HG03354 (cell line): Measurements from ENCODE around the gene TOE1.
"Not testable (repeated sequence)": the region's sequence is repeated elsewhere in the genome, so short reads cannot be mapped to it uniquely, and the experiment has no call there.

Source experiments
- ATAC-seq: cut with Tn5 transposase; IDR thresholded peaks from one replicate; pipeline ENCODE4 v1.9.1; 2021; ENCODE audit warnings: mild to moderate bottlenecking; ENCODE audit not compliant: unreplicated experiment, poor library complexity, severe bottlenecking

TOE1 gene

DNA sequence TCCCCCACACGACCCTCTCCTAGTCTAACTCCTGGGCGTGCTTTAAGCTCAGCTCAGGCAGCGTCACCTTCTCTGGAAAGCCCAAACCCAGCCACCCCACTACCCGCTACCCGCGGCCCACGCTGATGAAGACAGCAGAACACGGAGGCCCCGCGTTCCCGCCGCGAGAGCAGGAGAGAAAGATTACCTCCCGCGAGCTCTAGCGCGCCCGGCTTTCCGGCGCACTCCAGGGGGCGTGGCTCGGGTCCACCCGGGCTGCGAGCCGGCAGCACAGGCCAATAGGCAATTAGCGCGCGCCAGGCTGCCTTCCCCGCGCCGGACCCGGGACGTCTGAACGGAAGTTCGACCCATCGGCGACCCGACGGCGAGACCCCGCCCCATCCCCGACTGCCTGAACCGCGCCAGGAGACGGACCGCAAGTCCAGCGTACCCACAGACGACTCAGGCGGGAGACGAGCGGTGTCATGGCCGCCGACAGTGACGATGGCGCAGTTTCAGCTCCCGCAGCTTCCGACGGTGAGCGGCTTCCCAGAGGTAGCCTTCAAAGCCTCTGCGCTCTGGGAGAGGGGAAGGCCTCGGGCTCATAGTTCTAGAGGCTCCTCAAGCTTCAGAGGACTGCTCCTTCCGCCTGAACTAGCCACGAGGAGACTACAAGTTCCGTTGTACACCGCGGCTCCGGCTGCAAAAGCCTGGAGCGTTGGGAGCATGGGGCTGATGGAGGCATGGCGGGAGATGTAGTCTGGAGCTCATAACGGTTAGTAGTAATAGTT, at the start of gene TOE1, which contains the start of gene MUTYH:
TOE1 (plus strand) TSS at position 382 of the 770 bp plus-strand sequence; CDS start at position 465, 83 bp downstream.
MUTYH (minus strand) TSS at position 652 of the 770 bp plus-strand sequence. CDS start 5,935 bp downstream, outside the sequence.
- peak; percentile 85 for ATAC-seq

DNA sequence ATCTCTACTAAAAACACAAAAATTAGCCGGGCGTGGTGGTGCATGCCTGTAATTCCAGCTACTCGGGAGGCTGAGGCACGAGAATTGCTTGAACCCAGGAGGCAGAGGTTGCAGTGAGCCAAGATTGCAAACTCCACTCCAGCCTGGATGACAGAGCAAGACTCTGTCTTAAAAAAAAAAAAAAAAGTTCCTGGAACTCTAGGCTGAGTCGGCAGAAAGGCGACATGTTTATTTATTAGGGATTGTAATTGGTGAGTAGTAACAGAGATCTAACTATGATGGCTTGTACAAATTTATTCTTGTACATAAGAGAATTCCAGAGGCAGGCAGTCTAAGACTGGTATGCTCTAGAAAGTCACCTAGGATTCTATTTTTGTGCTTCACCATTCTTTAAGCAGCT, 49.0 kb upstream of the TOE1 start:
- ATAC-seq: not testable (repeated sequence)

DNA sequence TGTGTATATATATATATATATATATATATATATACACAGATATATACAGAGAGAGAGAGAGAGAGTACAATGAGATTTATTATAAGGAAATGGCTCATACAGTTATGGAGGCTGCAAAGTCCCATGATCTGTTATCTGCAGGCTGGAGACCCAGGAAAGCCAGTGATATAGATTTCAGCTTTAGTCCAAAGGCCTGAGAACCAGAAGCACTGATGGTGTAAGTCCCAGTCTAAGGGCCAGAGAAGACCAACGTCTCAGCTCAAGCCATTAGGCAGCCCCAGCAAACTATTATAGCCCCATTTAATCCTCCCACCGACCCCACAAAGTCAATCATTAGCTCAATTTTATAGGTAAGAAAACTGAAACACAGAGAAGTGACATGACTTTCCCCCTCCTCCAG, 48.3 kb upstream of the TOE1 start:
- no peak for ATAC-seq

DNA sequence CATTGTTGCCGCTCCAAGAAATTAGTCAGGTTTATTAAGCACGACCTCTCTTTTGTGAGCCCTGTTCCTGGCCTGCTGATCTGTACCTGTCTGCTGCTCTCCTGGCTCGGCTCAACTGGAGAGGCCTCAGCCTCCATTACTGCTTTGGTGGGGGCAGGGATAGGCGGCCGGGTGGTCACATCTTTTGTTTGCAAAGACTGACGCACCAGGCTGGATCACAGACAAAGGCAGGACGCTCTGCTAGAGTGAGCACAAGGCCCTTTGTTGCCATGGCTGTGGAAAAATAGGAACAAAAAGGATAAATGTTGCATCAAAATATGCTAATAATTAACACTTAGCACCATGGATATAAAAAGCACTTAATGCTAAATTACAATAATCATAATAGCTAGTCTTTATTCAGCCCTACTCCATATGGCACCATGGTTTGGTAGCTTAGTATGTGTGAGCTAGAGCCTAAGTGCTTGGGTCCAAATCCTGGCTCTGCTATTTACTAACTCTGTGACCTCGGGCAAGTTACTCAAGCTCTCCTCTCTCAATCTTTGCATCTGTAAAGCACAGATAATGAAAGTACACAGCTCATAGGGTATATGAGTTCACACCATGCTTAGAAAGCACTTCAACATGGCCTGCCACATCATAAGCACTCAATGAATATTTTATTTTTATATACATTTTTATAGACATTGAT, 42.2 kb upstream of the TOE1 start:
- no peak for ATAC-seq

DNA sequence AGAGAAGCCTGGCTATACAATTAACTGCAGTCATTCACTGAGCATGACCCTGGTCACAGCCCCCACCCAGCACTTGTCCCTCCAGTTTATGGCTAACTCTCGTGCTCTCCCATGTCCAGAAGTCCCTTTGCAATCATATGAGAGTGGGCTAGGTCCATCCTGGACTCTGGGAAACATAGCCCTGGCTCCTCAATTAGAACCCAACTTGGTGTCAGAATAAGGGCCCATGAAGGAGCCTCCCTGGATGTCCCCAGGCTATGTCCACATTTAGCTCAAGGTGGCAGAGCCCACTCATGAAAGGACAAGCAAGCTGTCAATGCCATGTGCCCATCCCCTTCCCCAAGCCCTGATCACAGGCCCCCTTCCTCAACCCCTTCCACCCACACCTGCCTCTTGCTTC, 40.7 kb upstream of the TOE1 start:
- ATAC-seq: no peak

DNA sequence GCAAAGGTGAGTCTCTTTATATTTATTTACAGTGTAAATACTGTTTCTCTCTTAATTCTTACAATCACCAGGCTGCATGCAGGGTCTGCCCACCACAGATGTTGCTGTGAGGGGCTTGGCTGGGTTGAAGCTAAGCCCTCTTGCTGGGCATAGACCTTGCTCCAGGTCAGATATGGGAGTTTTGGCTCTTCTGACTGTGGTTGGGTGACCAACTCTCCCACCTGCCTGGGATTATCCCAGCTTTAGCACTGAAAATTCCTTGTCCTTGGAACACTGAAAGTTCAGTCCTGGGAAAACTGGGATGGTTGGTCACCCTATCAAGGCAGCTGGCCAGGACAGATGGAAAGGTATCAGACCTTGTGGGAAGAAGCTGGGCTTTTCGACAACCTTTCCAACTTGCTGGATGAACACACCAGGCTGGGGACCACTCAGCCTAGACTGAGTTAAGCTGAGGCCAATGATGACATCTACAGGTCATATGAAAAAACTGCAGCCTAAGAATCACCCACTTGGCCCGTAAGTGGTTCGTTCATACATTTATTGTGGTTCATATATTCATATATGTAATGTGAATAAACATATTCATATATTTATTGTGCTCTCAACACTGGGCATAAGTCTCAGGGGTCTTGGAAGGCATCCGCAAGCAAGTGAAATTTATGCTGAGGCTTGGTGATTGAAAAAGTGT, 39.8 kb upstream of the TOE1 start:
- ATAC-seq: no peak

DNA sequence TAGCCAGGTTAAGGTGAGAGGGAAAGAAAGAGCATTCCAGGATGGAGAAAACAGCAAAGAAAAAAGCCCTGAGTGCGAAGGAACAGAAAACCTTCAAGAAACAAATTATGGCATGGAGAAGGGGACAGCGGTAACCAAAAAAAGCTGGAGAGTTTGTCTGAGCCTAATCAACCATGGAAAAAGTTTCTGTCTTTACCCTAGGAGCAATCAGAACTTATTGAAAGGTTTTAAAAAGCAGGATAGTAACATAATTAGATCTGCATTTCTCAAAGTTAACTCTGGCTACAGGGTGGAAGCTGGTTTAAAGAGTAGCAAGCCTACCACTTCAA, 39.3 kb upstream of the TOE1 start:
- no peak for ATAC-seq

DNA sequence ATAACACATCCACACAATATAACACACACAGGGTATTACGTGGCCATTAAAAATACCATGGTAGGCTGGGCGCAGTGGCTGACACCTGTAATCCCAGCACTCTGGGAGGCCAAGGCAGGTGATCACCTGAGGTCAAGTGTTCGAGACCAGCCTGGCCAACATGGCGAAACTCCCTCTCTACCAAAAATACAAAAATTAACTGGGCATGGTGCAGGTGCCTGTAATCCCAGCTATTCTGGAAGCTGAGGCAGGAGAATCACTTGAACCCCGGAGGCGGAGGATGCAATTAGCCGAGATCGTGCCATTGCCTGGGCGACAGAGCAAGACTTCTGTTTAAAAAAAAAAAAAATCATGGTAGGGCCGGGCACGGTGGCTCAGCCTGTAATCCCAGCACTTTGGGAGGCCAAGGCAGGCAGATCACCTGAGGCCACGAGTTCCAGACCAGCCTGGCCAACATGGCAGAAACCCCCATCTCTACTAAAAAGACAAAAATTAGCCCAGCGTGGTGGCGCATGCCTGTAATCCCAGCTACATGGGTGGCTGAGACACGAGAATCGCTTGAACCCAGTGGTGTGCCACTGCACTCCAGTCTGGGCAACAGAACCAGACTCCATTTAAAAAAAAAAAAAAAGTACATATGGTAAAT, 37.3 kb upstream of the TOE1 start:
- no peak for ATAC-seq

DNA sequence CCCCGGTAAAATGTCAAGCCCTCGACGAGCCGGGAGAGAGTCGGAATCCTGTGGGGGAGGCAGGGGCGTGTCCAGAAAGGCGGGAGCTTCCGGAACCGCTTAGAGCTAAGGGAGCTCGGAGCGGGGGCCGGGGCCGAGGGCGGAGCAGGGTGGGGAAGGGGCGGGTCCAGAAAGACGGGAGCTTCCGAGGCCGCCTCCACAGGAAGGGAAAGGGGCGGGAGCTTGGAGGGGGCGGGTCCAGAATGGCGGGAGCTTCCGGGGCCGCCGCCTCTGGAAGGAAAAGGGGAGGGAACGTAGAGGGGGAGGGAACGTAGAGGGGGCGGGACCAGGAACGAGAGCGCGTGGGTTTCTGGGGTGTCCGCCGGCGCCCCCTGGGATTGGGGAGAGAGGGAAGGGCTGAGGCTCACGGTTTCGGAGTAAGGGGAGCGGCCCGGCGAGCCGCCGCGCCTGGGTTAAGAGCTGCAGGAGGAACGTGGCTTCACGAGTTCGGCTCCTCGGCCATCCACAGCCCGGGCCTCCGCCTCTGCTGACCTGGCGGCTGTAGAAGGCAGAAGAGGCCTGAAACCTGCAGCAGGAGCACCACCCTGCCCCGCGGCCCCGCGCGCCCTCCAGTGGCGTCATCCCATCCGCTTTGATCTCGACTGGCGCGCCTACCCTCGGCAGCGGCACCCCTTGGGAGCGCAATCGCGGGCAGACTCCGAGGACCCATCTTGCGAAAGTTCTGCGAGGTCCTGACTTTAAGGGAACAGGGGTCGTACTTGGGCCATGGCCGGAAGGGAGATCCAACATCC, 36.3 kb upstream of the TOE1 start:
- peak; percentile 78 for ATAC-seq

DNA sequence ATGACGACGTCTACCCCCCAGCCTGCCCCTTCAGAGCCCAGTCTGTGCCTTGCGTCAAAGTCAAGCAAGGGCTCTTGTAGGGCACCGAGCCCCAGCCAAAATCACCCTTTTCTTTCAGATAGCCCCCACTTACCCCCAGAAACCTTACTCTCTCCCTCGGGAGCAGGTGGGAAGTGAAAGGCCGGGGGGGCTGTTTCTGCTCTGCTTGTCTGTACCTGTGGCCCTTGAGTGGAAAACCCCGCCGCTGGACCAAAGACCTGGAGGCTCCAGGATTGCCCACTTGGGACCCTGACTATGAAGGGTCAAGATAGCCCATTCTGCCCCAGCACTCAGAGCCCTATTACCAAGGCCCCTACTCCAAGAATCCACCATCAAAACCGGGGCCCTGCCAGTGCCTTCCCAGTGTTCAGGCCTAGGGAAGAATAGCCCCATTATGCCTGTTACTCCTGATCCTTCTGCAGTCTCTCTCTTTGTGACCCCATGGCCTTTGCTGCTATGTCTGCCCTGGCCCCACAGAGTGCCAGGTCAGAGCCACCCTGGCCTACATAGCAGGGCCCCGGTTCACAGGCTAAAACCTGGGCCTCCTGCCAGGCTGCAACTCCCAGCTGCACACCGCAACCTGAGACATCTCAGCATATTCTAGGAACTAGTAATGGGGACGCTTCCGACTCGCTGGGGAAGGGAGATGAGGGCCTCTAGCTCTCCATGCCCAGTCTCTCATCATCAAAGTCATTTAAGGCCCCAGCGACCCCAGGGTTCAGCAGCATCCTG, 35.5 kb upstream of the TOE1 start:
- ATAC-seq: no peak

DNA sequence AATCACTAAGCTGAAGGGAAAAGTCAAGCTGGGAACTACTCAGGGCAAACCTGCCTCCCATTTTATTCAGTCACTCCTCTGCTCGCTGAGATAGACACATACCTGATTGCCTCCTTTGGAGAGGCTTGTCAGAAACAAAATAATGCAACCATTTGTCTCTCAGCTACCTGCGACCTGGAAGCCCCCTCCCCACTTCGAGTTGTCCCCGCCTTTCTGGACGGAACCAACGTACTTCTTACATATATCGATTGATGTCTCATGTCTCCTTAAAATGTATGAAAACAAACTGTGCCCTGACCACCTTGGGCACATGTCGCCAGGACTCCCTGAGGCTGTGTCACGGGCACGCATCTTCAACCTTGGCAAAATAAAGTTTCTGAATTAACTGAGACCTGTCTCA, 34.7 kb upstream of the TOE1 start:
- no peak for ATAC-seq

DNA sequence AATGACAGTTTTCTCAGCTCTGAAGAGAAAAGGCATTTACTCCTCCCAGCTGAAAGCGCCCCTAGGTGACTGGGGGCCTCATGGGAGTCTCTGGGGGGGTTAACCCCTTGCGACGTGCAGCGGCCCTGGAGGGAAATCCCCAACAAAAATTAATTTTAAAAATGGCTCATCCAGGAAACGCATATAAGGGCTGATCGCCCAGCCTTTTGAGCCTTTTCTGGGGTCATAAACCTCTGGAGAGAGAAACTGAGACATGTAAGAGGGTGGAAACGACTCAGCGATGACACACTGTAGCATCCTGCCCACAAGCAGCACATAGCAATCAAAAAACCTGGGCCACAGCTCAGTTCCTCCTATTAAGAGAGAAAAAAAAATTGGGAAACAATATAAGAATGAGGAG, 33.7 kb upstream of the TOE1 start:
- no peak for ATAC-seq

DNA sequence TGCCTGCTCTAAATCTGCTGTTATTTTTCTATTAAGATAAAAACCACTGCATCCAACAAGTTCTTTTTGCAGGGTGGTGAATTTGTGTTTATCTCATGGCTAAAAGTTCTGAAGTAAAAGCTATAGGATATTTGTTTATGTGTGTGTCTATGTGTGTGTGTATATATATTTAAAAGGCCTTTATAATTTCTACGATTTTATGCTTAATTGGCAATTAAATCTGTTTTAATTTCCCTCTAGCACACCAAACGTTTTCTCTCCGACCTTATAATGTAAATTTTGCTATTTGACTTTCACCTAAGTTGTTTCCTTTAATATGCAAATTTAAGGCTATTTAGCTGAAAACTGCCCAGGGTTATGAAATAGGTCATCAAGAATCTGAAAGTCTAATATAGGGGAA, 33.1 kb upstream of the TOE1 start:
- ATAC-seq: no peak

DNA sequence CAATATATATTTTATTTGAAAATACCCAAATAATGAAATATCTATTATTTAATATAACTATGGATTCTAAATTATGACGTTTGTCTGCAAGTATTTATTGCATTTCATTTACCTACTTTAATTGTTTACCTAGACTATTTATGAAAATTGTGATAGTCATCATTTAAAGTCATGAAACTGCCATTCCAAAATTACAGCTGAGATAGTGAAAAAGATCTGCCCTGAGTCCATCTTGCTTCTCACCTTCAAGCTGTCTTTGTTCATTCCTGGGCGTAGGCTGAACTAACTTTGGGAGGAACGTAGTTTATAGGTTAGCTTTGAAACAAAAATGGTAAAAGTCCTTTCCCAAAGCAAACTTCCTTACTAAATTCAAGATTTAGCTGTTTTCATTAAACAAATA, 25.7 kb upstream of the TOE1 start:
- ATAC-seq: no peak

DNA sequence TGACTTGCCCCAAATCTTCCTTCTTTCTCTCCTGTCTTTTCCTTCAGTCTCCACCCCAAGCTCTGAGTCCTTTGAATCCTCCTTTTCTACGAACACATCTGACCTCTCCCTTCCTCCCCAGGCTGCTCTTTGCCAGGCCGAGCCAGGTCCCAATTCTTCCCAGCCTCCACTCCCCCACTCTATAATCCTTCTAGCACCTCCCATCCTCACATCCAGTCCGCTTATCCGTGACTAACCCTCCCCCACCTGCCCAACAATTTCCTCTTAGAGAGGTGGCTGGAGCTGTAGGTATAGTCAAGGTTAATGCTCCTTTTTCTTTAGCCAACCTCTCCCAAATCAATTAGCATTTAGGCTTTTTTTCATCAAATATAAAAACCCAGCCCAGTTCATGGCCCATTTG, 22.8 kb upstream of the TOE1 start:
- ATAC-seq: no peak

DNA sequence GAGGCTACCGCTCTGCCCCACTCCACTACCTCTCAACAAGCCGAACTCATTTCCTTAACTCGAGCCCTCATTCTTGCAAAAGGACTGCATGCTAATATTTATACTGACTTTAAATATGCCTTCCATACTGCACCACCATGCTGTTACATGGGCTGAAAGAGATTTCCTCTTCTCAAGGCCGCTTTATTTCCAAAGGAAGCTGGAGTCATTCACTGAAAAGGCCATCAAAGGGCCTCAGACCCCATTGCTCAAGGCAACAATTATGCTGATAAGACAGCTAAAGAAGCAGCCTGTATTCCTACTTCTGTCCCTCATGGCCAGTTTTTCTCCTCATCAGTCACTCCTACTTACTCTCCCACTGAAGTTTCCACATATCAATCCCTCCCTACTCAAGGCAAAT, 20.2 kb upstream of the TOE1 start:
- no peak for ATAC-seq

DNA sequence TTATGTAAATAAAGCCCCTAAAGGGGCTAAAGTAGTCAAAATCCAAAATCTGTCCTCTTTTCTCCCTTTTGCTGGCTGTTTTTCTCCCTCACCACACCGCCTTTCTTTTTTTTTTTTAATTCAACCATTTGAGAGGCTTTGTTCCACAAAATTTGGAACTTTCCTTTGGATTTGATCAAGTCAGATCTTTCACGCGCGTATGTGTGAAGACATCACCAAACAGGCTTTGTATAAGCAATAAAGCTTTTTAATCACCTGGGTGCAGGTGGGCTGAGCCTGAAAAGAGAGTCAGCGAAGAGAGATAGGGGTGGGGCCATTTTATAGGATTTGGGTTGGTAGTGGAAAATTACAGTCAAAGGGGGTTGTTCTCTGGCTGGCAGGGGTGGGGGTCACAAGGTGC, 18.5 kb upstream of the TOE1 start:
- no peak for ATAC-seq

DNA sequence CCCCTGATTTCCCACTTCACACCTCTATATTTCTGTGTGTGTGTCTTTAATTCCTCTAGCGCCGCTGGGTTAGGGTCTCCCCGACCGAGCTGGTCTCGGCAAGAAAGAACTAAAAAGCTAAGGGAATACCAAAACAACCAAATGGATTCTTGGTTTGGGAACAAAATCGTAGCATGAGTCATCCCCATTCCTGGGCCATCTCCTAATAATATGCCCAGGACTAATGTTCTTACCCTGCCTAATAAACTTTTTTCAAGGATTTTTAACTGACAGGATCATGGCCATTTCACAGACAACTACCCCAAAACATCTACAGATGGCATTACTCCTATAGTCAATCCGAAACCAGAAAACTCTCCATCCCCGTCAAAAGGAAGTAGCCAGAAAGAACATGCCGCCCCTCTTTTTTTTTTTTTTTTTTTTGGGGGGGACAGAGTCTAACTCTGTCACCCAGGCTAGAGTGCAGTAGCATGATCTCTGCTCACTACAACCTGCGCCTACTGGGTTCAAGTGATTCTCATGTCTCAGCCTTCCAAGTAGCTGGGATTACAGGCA, 17.4 kb upstream of the TOE1 start:
- no peak for ATAC-seq
